Neural cell (in vitro differentiated cells): ENCODE results near the gene NOL3. TPM values are rescaled to one million over a fixed set of nuclear protein-coding genes. Genes with fewer than 3 reads are reported as not detected.

Experiments
- H2AFZ ChIP-seq: fragments of 200-600, 300-800 bp; sonication (generic), shearing (Covaris generic); 2 replicates; pipeline ENCODE4 v1.6.0; 2014; ENCODE audit warnings: low read depth, mild to moderate bottlenecking, antibody characterized with exemption, low read length, moderate library complexity
- H3F3A ChIP-seq: fragments of 200-600 bp; shearing (Covaris generic); 2 replicates; pipeline ENCODE4 v1.6.1; 2016; ENCODE audit warnings: mild to moderate bottlenecking, moderate library complexity, mixed read lengths, antibody characterized with exemption, low read length; ENCODE audit not compliant: insufficient read depth, poor library complexity, severe bottlenecking
- H3K27ac ChIP-seq: fragments of 200-600, 300-800 bp; sonication (generic), shearing (Covaris generic); 2 replicates; pipeline ENCODE4 v1.5.1; 2014; ENCODE audit warnings: mild to moderate bottlenecking, low read length, moderate library complexity
- H3K27me3 ChIP-seq: fragments of 300-800, 200-600 bp; sonication (generic), shearing (Covaris generic); 2 replicates; pipeline ENCODE4 v1.6.0; 2014; ENCODE audit warnings: mild to moderate bottlenecking, low read depth, low read length, moderate library complexity; ENCODE audit not compliant: insufficient read depth
- H3K36me3 ChIP-seq: fragments of 300-800, 200-600 bp; sonication (generic), shearing (Covaris generic); 2 replicates; pipeline ENCODE4 v1.5.1; 2014; ENCODE audit warnings: mild to moderate bottlenecking, antibody characterized with exemption, low read length, moderate library complexity; ENCODE audit not compliant: insufficient read depth
- H3K4me2 ChIP-seq: fragments of 300-800, 200-600 bp; sonication (generic), shearing (Covaris generic); 2 replicates; pipeline ENCODE4 v1.6.0; 2014; ENCODE audit warnings: mild to moderate bottlenecking, low read length
- H3K4me3 ChIP-seq: fragments of 300-800, 200-600 bp; sonication (generic), shearing (Covaris generic); 2 replicates; pipeline ENCODE4 v1.5.1; 2014; ENCODE audit warnings: mild to moderate bottlenecking, low read length, moderate library complexity
- H3K79me2 ChIP-seq: fragments of 200-600 bp; shearing (Covaris generic); replicated peaks from 2 replicates; pipeline ENCODE4 v1.6.0; 2014; ENCODE audit warnings: mild to moderate bottlenecking, low read length, moderate library complexity; ENCODE audit not compliant: insufficient read depth
- H3K9ac ChIP-seq: fragments of 300-800, 200-600 bp; sonication (generic), shearing (Covaris generic); 2 replicates; pipeline ENCODE4 v1.6.1; 2016; ENCODE audit warnings: mild to moderate bottlenecking, low read length, mixed read lengths
- H3K9me2 ChIP-seq: fragments of 200-600 bp; shearing (Covaris generic); 2 replicates; pipeline ENCODE4 v1.6.1; 2016; ENCODE audit warnings: mild to moderate bottlenecking, low read length, mixed read lengths; ENCODE audit not compliant: insufficient read depth
- H3K9me3 ChIP-seq: fragments of 200-600, 300-800 bp; sonication (generic), shearing (Covaris generic); 2 replicates; pipeline ENCODE4 v1.6.1; 2016; ENCODE audit warnings: mild to moderate bottlenecking, mixed run types, low read length, moderate library complexity, mixed read lengths
- H4K20me1 ChIP-seq: fragments of 200-600 bp; shearing (Covaris generic); 2 replicates; pipeline ENCODE4 v1.6.1; 2016; ENCODE audit warnings: mild to moderate bottlenecking, mixed run types; ENCODE audit not compliant: insufficient read depth
- CTCF ChIP-seq: fragments of 450-650 bp; IDR thresholded peaks from 2 replicates; pipeline ENCODE4 v1.5.1; 2014; ENCODE audit warnings: antibody characterized with exemption, mild to moderate bottlenecking, moderate library complexity; ENCODE audit not compliant: poor library complexity, severe bottlenecking
- EP300 ChIP-seq: fragments of 450-650 bp; conservative IDR thresholded peaks from 2 replicates; pipeline ENCODE4 v1.6.1; 2014; ENCODE audit warnings: antibody characterized with exemption, mild to moderate bottlenecking, moderate library complexity; ENCODE audit not compliant: poor library complexity, severe bottlenecking
- EZH2 ChIP-seq: fragments of 200-600, 300-800 bp; shearing (Covaris generic), sonication (generic); IDR thresholded peaks from 2 replicates; pipeline ENCODE4 v1.6.1; 2014; ENCODE audit warnings: antibody characterized with exemption, low read length, borderline replicate concordance, mild to moderate bottlenecking; ENCODE audit not compliant: insufficient read depth, poor library complexity, severe bottlenecking
- MXI1 ChIP-seq: fragments of 450-650 bp; conservative IDR thresholded peaks from 2 replicates; pipeline ENCODE4 v1.6.1; 2014; ENCODE audit warnings: antibody characterized with exemption, mild to moderate bottlenecking; ENCODE audit not compliant: poor library complexity, severe bottlenecking
- POLR2AphosphoS5 ChIP-seq: IDR thresholded peaks from 2 replicates; pipeline ENCODE4 v1.6.1; 2012
- RAD21 ChIP-seq: fragments of 450-650 bp; conservative IDR thresholded peaks from 2 replicates; pipeline ENCODE4 v1.6.1; 2014; ENCODE audit warnings: antibody characterized with exemption, mild to moderate bottlenecking, moderate library complexity
- REST ChIP-seq: IDR thresholded peaks from 2 replicates; pipeline ENCODE4 v1.6.1; 2012; ENCODE audit warnings: borderline replicate concordance
- SMC3 ChIP-seq: fragments of 450-650 bp; conservative IDR thresholded peaks from 2 replicates; pipeline ENCODE4 v1.6.1; 2014; ENCODE audit warnings: antibody characterized with exemption, mild to moderate bottlenecking, moderate library complexity; ENCODE audit not compliant: poor library complexity
- TAF1 ChIP-seq: IDR thresholded peaks from 2 replicates; pipeline ENCODE4 v1.6.1; 2012; ENCODE audit warnings: low read depth
- polyA plus RNA-seq: library from polyadenylated mRNA; depleted of rRNA; stranded (reverse); fragments of >200 nt; gene quantifications from 2 replicates; pipeline ENCODE4 v1.2.3, GENCODE V29; 2014

Gene NOL3
- polyA plus RNA-seq, 1 donor from 2014 or later = 8.4 TPM

DNA sequence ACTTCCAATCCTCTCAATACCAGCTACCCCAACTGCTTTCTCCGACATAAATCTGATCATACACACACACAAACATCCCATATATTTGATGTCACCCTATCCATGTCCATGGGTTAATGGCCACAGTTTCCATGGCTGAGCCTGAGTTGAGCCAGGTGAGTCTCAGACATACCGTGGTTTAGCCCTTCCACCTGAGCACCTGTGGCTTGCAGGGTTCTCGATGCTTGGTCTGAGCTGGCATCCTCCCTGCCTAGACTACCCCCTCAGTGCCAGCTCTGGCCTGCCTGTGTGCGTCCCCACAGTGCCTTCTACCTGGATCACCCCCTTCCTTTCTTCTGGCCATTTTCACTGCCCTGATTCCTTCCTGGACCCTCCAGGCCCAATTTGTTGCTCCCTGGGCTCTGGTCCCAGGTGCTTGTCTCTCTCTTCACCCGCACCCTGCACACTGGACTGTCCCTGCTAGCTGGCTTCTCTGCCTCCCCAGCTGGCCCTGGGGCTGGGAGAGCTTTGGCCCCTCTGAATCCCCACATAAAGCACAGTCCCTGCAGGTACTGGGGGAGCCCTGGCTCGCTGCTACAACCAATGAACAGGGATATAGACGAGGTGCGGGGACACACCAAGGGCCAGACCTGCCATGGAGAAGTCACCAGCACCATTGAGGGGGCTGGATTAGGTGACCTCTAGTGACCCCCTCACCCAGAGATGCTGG, 35.9 kb downstream of the NOL3 start:
- no peaks in the 10 kb centered on the region for H3K79me2 ChIP-seq
- no peak overlapping the region for H3K4me2 ChIP-seq

GRCh38 chr16:67206838-67207248, 36.5 kb downstream of the NOL3 start:
- Histone ChIP-seq H3F3A (no peaks in the 10 kb centered on the region), H3K27ac (no peak overlapping the region), H2AFZ (no peak overlapping the region), H3K36me3 (no peaks in the 10 kb centered on the region), H3K4me3 (no peak overlapping the region), H3K9me2 (no peaks in the 10 kb centered on the region), H3K27me3 (no peaks in the 10 kb centered on the region), H3K9me3 (no peaks in the 10 kb centered on the region), H3K9ac (no peak overlapping the region), H4K20me1 (no peaks in the 10 kb centered on the region), H3K79me2 (no peaks in the 10 kb centered on the region), H3K4me2 (no peak overlapping the region)
- TF ChIP-seq POLR2AphosphoS5 = no peak
- no peak for TF ChIP-seq CTCF
- no peak for TF ChIP-seq REST
- TF ChIP-seq MXI1 = no peak
- no peak for TF ChIP-seq SMC3

More for the DNA sequence above, 35.9 kb downstream of the NOL3 start:
- Histone ChIP-seq H3K4me3 (no peak overlapping the region), H3K36me3 (no peaks in the 10 kb centered on the region), H3K27ac (no peak overlapping the region), H4K20me1 (no peaks in the 10 kb centered on the region), H3K9me2 (no peaks in the 10 kb centered on the region), H3F3A (no peaks in the 10 kb centered on the region), H3K27me3 (no peaks in the 10 kb centered on the region), H3K9ac (no peak overlapping the region), H2AFZ (no peak overlapping the region), H3K9me3 (no peaks in the 10 kb centered on the region)
- no peak for TF ChIP-seq CTCF
- no peak for TF ChIP-seq POLR2AphosphoS5
- no peak for TF ChIP-seq REST
- TF ChIP-seq MXI1 = no peak
- no peak for TF ChIP-seq EZH2
- TF ChIP-seq RAD21 = no peak
- no peak for TF ChIP-seq SMC3
- no peak for TF ChIP-seq TAF1
- TF ChIP-seq EP300 = no peak
